Measurements from ENCODE around the gene NKG7. TPM values are rescaled to one million over a fixed set of nuclear protein-coding genes. Genes with fewer than 3 reads are reported as not detected.

The NKG7 gene
- total and polyA plus RNA-seq, 2 of the 13 experiments (the other 11 are each of a cell fraction or from before 2014, with no cell fraction given): 0.40 TPM; not detected in 1

DNA sequence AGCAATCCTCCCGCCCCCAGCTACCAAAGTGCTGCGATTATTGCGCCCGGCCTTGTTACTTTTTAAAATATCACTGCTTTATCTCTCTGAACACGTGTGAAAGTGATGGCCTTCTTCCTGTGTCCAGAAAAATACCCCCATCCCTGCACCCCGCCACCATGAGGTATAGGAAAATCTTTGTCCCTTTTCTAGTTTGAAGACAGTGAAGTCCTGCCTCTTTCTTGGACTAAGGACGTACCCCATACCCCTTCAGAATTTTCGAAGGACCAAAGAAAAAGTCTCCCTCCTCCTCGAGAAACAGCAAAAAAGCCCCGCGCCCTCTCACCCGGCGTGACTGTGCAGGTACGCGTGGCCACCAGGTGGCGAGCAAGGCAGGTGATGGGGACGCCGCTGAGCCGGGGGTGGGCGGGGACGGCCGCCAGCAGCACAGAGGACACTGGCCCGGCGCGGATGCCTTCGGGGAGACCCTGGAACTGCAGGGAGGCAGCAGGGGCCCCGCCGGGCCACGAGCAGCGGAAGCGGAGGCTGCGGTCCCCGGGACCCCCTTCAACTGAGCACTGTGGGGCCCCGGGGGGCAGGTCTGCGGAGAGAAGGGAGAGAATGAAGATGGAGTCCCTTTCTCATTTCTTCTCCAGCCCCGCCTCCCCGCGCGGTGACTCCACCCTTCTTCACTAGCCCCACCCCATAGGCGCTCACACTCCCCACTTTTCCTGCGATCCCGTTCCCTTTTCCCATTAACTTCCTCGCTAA is 33.7 kb downstream of the NKG7 start (continued):
- TF ChIP-seq, protein P1, sequence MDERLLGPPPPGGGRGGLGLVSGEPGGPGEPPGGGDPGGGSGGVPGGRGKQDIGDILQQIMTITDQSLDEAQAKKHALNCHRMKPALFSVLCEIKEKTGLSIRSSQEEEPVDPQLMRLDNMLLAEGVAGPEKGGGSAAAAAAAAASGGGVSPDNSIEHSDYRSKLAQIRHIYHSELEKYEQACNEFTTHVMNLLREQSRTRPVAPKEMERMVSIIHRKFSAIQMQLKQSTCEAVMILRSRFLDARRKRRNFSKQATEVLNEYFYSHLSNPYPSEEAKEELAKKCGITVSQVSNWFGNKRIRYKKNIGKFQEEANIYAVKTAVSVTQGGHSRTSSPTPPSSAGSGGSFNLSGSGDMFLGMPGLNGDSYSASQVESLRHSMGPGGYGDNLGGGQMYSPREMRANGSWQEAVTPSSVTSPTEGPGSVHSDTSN (CRISPR knock-in tag; IDR thresholded peaks at IDR 0.05): no peak
- TF ChIP-seq MEIS1 (CRISPR knock-in tag; IDR thresholded peaks at IDR 0.05; ENCODE audit: borderline replicate concordance) (no peak), CCAR2 (optimal IDR thresholded peaks at IDR 0.05; ENCODE audit: low read depth, low read length) (no peak), KDM4B (CRISPR knock-in tag; IDR thresholded peaks at IDR 0.05) (0 out of 2 replicates have a peak, but pooled peaks have one; percentile 11), ZNF431 (CRISPR knock-in tag; IDR thresholded peaks at IDR 0.05; ENCODE audit: borderline replicate concordance, low read depth) (0 out of 2 replicates have a peak, but pooled peaks have one; percentile 34), FOXK1 (CRISPR knock-in tag; IDR thresholded peaks at IDR 0.05; ENCODE audit: borderline replicate concordance, low read depth) (no peak), NR2F6 (IDR thresholded peaks at IDR 0.05) (no peak), NR2F6 (CRISPR knock-in tag; IDR thresholded peaks at IDR 0.05) (peak; percentile 54), MXI1 (IDR thresholded peaks at IDR 0.05; ENCODE audit: borderline replicate concordance, low read depth, low read length) (0 out of 3 replicates have a peak, but pooled peaks have one; percentile 6), MAZ (IDR thresholded peaks at IDR 0.05; ENCODE audit: borderline replicate concordance, low read depth, low read length) (peak; percentile 29; the same call in 1 of the 2 replicates), MAZ (CRISPR knock-in tag; IDR thresholded peaks at IDR 0.05; ENCODE audit: low read depth) (peak; percentile 82), ZSCAN29 (CRISPR knock-in tag; conservative IDR thresholded peaks at IDR 0.05) (no peak), NFKB2 (CRISPR knock-in tag; IDR thresholded peaks at IDR 0.05; ENCODE audit: borderline replicate concordance) (no peak), CC2D1A (CRISPR knock-in tag; IDR thresholded peaks at IDR 0.05) (no peak)
- TF ChIP-seq, protein P2, sequence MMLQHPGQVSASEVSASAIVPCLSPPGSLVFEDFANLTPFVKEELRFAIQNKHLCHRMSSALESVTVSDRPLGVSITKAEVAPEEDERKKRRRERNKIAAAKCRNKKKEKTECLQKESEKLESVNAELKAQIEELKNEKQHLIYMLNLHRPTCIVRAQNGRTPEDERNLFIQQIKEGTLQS (CRISPR knock-in tag; IDR thresholded peaks at IDR 0.05): no peak
- TF ChIP-seq, protein P3, sequence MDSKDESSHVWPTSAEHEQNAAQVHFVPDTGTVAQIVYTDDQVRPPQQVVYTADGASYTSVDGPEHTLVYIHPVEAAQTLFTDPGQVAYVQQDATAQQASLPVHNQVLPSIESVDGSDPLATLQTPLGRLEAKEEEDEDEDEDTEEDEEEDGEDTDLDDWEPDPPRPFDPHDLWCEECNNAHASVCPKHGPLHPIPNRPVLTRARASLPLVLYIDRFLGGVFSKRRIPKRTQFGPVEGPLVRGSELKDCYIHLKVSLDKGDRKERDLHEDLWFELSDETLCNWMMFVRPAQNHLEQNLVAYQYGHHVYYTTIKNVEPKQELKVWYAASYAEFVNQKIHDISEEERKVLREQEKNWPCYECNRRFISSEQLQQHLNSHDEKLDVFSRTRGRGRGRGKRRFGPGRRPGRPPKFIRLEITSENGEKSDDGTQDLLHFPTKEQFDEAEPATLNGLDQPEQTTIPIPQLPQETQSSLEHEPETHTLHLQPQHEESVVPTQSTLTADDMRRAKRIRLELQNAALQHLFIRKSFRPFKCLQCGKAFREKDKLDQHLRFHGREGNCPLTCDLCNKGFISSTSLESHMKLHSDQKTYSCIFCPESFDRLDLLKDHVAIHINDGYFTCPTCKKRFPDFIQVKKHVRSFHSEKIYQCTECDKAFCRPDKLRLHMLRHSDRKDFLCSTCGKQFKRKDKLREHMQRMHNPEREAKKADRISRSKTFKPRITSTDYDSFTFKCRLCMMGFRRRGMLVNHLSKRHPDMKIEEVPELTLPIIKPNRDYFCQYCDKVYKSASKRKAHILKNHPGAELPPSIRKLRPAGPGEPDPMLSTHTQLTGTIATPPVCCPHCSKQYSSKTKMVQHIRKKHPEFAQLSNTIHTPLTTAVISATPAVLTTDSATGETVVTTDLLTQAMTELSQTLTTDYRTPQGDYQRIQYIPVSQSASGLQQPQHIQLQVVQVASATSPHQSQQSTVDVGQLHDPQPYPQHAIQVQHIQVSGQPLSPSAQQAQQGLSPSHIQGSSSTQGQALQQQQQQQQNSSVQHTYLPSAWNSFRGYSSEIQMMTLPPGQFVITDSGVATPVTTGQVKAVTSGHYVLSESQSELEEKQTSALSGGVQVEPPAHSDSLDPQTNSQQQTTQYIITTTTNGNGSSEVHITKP (CRISPR knock-in tag; IDR thresholded peaks at IDR 0.05; ENCODE audit: low read depth): no peak
- TF ChIP-seq, protein P4, sequence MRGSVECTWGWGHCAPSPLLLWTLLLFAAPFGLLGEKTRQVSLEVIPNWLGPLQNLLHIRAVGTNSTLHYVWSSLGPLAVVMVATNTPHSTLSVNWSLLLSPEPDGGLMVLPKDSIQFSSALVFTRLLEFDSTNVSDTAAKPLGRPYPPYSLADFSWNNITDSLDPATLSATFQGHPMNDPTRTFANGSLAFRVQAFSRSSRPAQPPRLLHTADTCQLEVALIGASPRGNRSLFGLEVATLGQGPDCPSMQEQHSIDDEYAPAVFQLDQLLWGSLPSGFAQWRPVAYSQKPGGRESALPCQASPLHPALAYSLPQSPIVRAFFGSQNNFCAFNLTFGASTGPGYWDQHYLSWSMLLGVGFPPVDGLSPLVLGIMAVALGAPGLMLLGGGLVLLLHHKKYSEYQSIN (CRISPR knock-in tag; IDR thresholded peaks at IDR 0.05; ENCODE audit: borderline replicate concordance): no peak
- TF ChIP-seq, protein P5, sequence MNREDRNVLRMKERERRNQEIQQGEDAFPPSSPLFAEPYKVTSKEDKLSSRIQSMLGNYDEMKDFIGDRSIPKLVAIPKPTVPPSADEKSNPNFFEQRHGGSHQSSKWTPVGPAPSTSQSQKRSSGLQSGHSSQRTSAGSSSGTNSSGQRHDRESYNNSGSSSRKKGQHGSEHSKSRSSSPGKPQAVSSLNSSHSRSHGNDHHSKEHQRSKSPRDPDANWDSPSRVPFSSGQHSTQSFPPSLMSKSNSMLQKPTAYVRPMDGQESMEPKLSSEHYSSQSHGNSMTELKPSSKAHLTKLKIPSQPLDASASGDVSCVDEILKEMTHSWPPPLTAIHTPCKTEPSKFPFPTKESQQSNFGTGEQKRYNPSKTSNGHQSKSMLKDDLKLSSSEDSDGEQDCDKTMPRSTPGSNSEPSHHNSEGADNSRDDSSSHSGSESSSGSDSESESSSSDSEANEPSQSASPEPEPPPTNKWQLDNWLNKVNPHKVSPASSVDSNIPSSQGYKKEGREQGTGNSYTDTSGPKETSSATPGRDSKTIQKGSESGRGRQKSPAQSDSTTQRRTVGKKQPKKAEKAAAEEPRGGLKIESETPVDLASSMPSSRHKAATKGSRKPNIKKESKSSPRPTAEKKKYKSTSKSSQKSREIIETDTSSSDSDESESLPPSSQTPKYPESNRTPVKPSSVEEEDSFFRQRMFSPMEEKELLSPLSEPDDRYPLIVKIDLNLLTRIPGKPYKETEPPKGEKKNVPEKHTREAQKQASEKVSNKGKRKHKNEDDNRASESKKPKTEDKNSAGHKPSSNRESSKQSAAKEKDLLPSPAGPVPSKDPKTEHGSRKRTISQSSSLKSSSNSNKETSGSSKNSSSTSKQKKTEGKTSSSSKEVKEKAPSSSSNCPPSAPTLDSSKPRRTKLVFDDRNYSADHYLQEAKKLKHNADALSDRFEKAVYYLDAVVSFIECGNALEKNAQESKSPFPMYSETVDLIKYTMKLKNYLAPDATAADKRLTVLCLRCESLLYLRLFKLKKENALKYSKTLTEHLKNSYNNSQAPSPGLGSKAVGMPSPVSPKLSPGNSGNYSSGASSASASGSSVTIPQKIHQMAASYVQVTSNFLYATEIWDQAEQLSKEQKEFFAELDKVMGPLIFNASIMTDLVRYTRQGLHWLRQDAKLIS (CRISPR knock-in tag; IDR thresholded peaks at IDR 0.05): no peak

Data from HepG2 (cell line).